ENCODE measurements around the gene TFF3.

DNA sequence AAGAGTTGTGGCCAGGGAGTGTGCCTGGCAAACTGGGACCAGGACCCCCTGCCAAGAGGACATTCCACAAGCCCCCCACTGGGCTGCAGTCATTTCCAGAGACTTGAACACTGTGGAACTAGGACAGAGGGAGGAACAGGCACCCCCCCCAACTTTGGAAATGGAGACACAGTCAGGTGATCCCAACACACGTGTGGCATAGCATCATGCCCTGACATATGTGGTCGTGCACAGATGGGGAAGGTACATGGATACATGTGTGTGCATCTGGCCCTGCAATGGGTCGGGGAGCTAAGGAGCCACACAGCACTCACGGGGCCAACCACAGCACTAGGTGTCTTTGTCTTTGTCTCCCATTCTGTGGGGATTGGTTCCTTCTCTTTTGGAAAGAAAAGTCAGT lies 6.6 kb upstream of the TFF3 start:
- TF ChIP-seq EP300 (IDR thresholded peaks at IDR 0.05) = no peak
- TF ChIP-seq, protein P1, sequence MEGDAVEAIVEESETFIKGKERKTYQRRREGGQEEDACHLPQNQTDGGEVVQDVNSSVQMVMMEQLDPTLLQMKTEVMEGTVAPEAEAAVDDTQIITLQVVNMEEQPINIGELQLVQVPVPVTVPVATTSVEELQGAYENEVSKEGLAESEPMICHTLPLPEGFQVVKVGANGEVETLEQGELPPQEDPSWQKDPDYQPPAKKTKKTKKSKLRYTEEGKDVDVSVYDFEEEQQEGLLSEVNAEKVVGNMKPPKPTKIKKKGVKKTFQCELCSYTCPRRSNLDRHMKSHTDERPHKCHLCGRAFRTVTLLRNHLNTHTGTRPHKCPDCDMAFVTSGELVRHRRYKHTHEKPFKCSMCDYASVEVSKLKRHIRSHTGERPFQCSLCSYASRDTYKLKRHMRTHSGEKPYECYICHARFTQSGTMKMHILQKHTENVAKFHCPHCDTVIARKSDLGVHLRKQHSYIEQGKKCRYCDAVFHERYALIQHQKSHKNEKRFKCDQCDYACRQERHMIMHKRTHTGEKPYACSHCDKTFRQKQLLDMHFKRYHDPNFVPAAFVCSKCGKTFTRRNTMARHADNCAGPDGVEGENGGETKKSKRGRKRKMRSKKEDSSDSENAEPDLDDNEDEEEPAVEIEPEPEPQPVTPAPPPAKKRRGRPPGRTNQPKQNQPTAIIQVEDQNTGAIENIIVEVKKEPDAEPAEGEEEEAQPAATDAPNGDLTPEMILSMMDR (IDR thresholded peaks at IDR 0.05) = no peak
